ENCODE data around the gene YIPF2.
"Not testable (repeated sequence)": the region's sequence is repeated elsewhere in the genome, so short reads cannot be mapped to it uniquely, and the experiment has no call there.

GRCh38 chr19:10943412-10943811, 15.0 kb upstream of the YIPF2 start:
- TF ChIP-seq CTCF, POLR2A (IDR thresholded peaks at IDR 0.05): not testable (repeated sequence)
